Skeletal muscle cell (primary cell): ENCODE measurements around the gene C1R.
"Not testable (repeated sequence)": the region's sequence is repeated elsewhere in the genome, so short reads cannot be mapped to it uniquely, and the experiment has no call there.

Experiments
- DNase-seq: peaks from one replicate; pipeline ENCODE4 v3.0.0-alpha.2; 2010; ENCODE audit warnings: low read depth
- H3K4me3 ChIP-seq: 2 replicates; pipeline ENCODE4 v1.5.1; 2011; ENCODE audit warnings: low read depth, mild to moderate bottlenecking, control low read depth, low read length, moderate library complexity

The C1R gene

DNA sequence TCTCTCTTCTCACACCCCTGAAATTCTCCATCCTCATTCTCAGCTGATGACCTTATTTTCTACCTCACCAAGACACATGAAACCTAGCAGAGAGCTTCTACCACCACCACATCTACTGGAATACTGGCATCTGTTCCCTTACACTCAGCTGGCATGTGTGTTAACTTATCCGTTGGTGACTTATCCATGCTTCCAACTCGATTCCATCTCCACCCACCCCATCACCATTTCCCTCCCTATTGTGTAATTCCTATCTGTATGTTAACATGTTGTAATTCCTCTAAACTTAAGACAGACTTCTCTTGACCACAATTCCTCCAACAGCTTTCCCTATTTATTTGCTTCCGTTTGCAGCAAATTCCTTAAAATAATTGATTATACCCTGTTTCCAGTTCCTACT is 16.3 kb downstream of the C1R start:
- H3K4me3 ChIP-seq, result no peak overlapping the region
- DNase-seq, result peak; percentile 71

- no peak overlapping the region for H3K4me3 ChIP-seq
- no peak for DNase-seq
Measured at GRCh38 chr12:7075518-7075917, 16.7 kb downstream of the C1R start.

GRCh38 chr12:7073946-7074345 is 18.3 kb downstream of the C1R start:
- no peak overlapping the region for H3K4me3 ChIP-seq
- DNase-seq, result no peak

- H3K4me3 ChIP-seq, result no peak overlapping the region
- DNase-seq, result no peak
Measured at GRCh38 chr12:7072554-7072953, 19.7 kb downstream of the C1R start.

- DNase-seq, result no peak
- no peak overlapping the region for H3K4me3 ChIP-seq
Measured at GRCh38 chr12:7072035-7072434, 20.2 kb downstream of the C1R start.

- DNase-seq, result no peak
- H3K4me3 ChIP-seq, result no peak overlapping the region
Measured at GRCh38 chr12:7069386-7069785, 22.9 kb downstream of the C1R start.

DNA sequence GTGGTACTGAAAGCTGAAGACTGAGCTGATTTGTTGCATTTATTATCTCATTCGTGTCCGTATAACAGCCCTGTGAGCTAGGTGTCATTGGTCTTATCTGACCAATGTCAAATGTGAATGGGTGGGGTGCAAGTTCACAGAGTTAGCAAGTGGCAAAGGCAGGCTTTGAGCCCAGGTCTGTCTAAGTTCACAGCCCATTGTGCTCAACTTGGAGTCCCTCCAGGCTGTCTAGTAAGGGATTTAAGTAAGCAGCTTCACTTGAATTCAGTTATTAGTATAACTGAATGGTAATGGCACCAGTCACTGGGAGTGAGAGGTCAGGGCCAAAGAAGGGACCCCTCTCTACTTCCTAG is 23.3 kb downstream of the C1R start:
- DNase-seq, result no peak
- no peak overlapping the region for H3K4me3 ChIP-seq

- no peak for DNase-seq
- H3K4me3 ChIP-seq, result no peak overlapping the region
Measured at GRCh38 chr12:7068240-7068993, 23.8 kb downstream of the C1R start.

DNA sequence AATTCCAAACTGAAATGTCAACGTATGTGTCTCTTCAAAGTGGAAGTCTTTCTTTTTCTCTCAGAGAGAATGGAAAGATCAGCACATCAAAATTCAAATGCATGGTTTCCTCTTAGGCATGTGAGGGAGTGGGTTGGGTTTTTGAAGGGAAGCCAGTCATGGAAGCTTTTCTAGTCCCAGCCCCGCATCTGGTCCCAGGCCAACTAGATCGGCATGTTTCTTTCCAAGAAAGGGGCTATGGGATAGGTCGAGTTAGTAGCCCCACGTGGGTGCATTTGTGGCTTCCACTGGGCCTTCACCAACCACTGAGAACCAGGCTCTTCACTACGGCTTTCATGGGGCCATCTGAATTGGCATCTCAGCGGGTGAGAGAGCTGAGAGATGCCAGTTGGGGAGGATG is 25.1 kb downstream of the C1R start:
- no peak overlapping the region for H3K4me3 ChIP-seq
- no peak for DNase-seq

- DNase-seq, result no peak
- H3K4me3 ChIP-seq, result no peak overlapping the region
Measured at GRCh38 chr12:7066596-7066995, 25.6 kb downstream of the C1R start.

DNA sequence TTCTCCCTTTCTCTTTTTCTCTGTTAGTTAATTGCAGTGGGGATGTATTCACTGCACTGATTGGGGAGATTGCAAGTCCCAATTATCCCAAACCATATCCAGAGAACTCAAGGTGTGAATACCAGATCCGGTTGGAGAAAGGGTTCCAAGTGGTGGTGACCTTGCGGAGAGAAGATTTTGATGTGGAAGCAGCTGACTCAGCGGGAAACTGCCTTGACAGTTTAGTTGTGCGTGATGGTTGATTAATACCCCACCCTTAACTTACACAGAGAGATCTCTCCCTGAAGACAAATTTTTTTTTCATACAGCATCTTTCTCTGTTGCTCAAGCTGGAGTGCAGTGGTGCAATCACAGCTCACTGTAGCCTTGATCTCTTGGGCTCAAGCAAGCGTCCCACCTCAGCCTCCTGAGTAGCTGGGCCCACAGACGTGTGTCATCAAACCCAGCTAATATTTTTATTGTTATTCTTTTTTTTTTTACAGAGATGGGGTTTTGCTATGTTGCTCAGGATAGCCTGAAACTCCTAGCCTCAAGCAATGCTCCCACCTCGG is 27.1 kb downstream of the C1R start:
- no peak for DNase-seq
- H3K4me3 ChIP-seq, result no peak overlapping the region

DNA sequence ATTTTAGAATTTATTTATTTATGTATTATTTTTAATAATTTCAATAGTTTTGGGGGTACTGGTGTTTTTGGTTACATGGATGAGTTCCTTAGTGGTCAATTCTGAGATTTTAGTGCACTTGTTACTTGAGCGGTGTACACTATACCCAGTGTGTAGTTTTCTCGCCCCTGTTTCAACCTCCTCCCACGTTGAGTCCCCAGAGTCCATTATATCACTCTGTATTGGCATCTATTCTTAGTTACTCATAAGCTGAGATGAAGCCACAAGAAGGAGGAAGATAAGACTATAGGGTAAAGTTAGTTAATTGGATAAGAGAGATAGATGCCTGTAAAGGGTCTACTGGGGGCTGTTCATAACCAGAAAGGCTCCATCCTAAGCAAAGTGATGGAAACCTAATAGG is 27.7 kb downstream of the C1R start:
- H3K4me3 ChIP-seq, result no peak overlapping the region
- no peak for DNase-seq

DNA sequence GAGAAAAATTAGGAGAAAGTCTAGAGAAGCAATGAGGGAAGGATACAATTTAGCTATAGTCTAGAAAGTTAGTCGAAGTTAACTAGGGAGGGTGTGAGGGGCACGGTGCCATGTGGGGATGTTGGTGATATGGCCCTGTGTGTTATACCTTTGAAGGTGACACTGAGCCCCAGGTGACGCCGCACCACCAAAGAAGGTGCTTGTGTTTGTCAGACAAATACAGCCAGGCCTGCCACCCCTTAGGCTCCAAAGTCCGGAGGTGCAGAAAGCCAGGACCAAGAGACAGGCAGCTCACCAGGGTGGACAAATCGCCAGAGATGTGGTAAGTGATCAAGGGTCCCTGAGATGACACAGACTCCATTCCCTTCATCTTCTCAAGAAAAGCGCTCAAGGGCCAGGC is 30.6 kb downstream of the C1R start:
- no peak overlapping the region for H3K4me3 ChIP-seq

DNA sequence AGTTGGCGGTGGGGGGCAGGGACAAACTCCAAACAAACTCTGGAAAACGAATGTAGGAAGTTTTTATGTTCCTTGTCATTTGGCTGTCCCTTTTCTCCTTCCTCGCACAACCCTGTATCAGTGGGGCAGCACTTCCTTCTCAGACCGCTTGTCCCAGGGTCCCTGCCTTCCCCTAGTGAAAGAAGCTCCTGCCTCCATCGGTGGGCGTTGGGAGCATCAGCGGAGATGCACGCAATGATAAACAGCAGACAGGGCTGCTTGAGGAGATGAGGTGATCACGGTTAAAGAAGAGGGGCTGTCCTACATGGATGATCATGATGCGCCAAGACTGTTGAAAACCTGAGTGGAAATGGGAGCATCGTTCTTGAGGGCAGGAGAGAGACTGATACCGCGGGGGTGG is 31.1 kb downstream of the C1R start:
- H3K4me3 ChIP-seq, result peak overlapping the region; percentile 38
- DNase-seq, result no peak

More for the DNA sequence above, 30.6 kb downstream of the C1R start:
- no peak for DNase-seq

DNA sequence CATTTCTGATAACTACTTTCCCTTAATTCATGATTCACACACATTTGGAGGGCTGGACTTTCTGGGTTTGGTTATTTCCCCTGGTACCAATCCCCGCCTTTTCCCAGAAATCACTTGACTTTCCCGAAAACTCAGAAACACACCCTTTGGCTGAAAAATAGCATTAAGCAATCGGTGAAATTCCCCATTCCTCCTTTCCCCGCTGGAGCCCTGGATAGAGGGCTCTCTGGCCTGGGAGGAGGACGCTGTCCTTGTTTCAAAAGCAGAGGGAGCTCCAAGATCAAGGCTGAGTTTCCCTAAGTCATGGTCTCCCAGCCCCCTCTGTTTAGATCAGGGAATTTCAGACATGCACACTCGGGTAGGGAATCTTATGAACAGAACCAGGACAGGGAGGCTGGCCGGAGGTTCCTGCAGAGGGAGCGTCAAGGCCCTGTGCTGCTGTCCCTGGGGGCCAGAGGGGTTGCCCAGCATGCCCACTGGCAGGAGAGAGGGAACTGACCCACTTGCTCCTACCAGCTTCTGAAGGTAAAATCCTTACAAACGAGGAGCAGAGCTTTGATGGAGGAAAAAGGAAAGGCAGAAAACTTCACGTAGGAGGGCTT is 31.8 kb downstream of the C1R start, which contains the start of gene C1S:
Gene C1S, plus strand, starts transcription at position 366 of the 602 bp plus-strand sequence. CDS start 1,195 bp downstream, outside the sequence.
- DNase-seq, result peak; percentile 89
- peak within 1 kb of the TSS; percentile 38 for H3K4me3 ChIP-seq

DNA sequence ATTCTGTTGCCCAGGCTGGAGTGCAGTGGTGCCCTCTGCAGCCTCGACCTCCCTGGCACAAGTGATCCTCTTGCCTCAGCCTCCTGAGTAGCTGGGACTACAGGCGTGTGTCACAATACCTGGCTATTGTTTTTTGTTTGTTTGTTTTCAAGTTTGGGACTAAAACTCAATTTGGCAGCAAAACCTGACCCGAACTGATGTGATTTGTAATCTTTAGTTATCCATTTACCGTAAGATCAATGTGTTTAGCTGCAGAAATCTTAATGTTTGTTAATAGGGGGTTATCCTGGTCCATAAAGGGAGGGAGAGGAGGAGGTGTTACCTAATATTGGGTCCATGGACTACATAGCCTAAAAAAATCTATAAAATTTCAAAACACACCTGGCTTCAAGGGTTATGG is 32.5 kb downstream of the C1R start:
- no peak overlapping the region for H3K4me3 ChIP-seq
- no peak for DNase-seq

DNA sequence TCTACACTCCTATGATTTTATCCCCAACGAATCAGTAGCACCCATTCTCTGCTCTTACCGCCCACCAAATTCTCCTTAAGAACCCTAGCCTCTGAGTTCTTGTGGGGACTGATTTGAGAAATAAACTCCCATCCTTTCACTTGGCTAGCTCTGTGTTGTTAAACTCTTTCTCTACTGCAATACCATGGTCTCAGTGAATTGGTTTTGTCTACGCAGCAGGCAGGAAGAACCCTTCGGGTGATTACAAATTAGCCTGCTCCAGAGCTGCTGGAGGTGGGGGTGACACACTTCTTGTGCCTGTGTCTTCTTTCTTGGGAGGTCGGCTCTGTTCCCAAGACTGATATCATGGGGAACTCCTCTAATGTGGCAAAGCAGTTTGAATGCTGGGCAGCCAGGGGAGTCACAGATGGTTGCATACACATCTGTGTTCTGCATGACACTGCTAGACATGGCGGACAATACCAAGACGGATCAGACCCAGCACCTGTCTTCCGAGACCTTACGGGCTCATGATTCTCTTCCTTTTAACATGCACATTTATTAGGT is 33.3 kb downstream of the C1R start:
- no peak for DNase-seq

DNA sequence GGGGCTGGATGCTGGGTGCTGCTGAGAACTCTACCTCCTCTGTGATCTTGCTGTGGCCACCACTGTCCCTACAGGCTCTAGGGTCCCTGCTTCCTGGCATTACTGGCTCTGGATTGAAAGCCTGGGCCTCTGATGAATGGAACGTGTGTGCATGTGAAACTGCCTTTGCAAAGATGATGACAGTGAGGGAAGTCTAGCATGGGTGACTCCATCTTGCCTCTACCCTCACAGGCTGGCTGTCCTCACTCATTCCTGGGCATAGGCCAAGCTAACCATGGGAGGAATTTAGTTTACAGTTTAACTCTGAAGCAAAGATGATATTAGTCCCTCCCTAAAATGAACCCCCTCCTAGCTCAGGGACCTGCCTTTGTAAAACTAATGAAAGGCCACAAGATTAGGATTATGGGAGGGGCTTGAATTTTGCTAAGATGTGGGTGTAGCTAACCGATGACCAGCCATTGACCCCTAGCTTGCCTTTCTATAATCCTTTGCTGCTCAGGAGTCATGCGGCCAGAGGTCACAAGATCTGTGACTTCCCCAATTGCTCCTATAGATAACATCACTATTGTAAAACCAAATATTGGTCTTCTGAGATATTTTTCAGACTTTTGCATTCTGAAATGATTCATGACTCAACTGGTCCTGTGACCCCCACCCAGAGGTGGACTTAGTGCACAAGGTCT is 33.9 kb downstream of the C1R start:
- H3K4me3 ChIP-seq, result no peak overlapping the region
- no peak for DNase-seq

More for the DNA sequence above, 33.3 kb downstream of the C1R start:
- H3K4me3 ChIP-seq, result no peak overlapping the region

DNA sequence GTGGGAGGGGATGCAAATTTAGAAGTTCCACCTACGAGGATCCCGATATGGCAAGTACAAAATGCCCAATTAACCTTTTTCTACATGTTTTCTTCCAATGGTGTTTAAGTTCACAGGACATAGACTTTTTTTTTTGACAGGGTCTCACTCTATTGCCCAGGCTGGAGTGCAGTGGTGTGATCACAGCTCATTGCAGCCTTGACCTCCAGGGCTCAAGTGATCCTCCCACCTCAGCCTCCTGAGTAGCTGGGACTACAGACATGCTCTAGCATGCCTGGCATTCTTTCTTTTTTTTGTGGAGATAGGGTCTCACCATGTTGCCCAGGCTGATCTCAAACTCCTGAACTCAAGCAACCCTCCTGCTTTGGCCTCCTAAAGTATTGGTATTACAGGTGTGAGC is 36.5 kb downstream of the C1R start:
- not testable (repeated sequence) for DNase-seq, H3K4me3 ChIP-seq

- no peak for DNase-seq
- no peak overlapping the region for H3K4me3 ChIP-seq
Measured at GRCh38 chr12:7054925-7055324, 37.3 kb downstream of the C1R start.
